ENCODE measurements around the gene ADCYAP1R1.

ADCYAP1R1 gene

DNA sequence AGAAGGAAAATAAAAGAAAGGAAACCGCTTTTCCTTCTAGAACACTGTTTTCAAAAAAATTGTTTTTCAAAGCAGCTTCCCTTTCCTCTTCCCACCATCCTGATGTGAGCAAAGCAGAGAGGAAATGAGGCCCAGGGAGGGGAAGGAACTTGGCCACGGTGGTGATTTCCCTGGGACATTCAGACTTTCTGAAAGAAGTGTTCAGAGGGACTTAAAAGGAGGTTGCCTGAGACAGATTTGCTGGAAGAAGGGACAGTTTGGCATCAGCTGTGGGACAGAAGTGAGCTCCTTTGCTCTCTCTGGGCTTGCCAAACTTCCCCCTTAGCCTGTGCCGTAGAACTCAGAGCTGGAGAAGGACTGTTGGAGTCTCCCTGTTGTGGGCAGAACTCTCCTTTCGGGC lies 30.3 kb downstream of the ADCYAP1R1 start:
- Histone ChIP-seq H3K4me1 (ENCODE audit: control insufficient read depth in 1 of 2, insufficient read depth in 2 of 2, low read length in 2 of 2) (no peaks in the 10 kb centered on the region), H3K36me3 (ENCODE audit: control insufficient read depth in 1 of 2, insufficient read depth in 2 of 2, low read length in 2 of 2) (no peaks in the 10 kb centered on the region), H3K4me3 (ENCODE audit: low read depth in 1 of 2, low read length in 2 of 2) (no peak overlapping the region), H3K9me3 (ENCODE audit: control insufficient read depth in 1 of 2, low read length in 2 of 2) (no peaks in the 10 kb centered on the region), H3K27ac (ENCODE audit: low read depth, low read length) (no peak overlapping the region), H3K27me3 (ENCODE audit: control insufficient read depth in 1 of 2, insufficient read depth in 2 of 2, low read length in 2 of 2) (no peaks in the 10 kb centered on the region), H3K9ac (ENCODE audit: low read depth in 1 of 2, low read length in 2 of 2) (no peak overlapping the region)

DNA sequence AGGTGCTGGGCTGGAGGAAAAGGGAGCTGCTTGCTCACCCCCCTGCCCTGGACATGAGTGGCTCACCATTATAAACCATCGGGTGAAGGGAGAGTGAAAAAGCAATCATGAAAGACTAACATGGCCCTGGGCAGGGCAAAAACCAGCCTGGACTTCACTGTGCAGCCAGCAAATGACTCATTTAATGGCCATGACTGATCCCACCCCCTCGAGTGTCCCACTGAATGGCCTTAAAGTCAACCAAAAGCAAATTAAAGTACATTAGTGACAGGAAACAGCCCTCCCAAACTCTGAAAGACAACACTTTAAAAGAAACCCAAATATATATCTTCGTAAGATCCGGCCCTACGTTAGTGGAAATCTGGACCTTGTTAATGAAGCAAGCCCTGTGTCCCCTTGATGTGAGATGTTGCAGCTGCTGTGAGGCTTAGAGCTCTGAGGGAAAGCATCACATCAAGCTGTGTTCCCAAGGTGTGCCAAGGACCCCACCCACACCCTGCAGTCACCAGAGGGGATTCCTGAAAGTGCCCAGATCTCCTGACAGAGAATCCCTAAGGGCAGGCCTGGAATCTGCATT lies 31.2 kb downstream of the ADCYAP1R1 start:
- H3K4me1 ChIP-seq (ENCODE audit: control insufficient read depth in 1 of 2, insufficient read depth in 2 of 2, low read length in 2 of 2) = no peaks in the 10 kb centered on the region
- H3K9ac ChIP-seq (ENCODE audit: low read depth in 1 of 2, low read length in 2 of 2) = no peak overlapping the region
- no peak overlapping the region for H3K4me3 ChIP-seq (ENCODE audit: low read depth in 1 of 2, low read length in 2 of 2)
- no peaks in the 10 kb centered on the region for H3K36me3 ChIP-seq (ENCODE audit: control insufficient read depth in 1 of 2, insufficient read depth in 2 of 2, low read length in 2 of 2)
- H3K27me3 ChIP-seq (ENCODE audit: control insufficient read depth in 1 of 2, insufficient read depth in 2 of 2, low read length in 2 of 2) = no peaks in the 10 kb centered on the region
- H3K9me3 ChIP-seq (ENCODE audit: control insufficient read depth in 1 of 2, low read length in 2 of 2) = no peaks in the 10 kb centered on the region
- H3K27ac ChIP-seq (ENCODE audit: low read depth, low read length) = no peak overlapping the region

DNA sequence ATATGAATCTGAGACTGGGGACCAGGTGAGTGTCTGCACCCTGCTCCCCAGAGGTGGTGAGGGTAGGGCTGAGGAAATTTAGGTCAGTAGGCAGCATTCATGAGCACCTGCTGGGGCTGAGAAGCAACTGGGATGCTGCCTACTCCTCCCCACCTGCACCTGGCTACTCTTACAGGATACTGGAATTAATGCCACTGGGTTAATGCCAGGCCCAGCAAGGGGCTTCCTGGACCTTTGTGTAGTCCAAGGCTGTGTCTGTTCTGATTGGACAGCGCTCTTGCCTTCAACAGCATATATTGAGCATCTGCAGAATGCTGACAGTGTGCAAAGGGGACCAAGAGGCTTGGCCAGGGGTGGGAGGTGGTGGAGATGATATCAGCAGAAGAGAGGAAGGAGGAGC lies 32.1 kb downstream of the ADCYAP1R1 start:
- H3K27ac ChIP-seq (ENCODE audit: low read depth, low read length) = no peak overlapping the region
- H3K4me3 ChIP-seq (ENCODE audit: low read depth in 1 of 2, low read length in 2 of 2) = no peak overlapping the region
- H3K4me1 ChIP-seq (ENCODE audit: control insufficient read depth in 1 of 2, insufficient read depth in 2 of 2, low read length in 2 of 2) = no peaks in the 10 kb centered on the region
- no peak overlapping the region for H3K9ac ChIP-seq (ENCODE audit: low read depth in 1 of 2, low read length in 2 of 2)
- no peaks in the 10 kb centered on the region for H3K27me3 ChIP-seq (ENCODE audit: control insufficient read depth in 1 of 2, insufficient read depth in 2 of 2, low read length in 2 of 2)
- H3K36me3 ChIP-seq (ENCODE audit: control insufficient read depth in 1 of 2, insufficient read depth in 2 of 2, low read length in 2 of 2) = no peaks in the 10 kb centered on the region
- no peaks in the 10 kb centered on the region for H3K9me3 ChIP-seq (ENCODE audit: control insufficient read depth in 1 of 2, low read length in 2 of 2)

DNA sequence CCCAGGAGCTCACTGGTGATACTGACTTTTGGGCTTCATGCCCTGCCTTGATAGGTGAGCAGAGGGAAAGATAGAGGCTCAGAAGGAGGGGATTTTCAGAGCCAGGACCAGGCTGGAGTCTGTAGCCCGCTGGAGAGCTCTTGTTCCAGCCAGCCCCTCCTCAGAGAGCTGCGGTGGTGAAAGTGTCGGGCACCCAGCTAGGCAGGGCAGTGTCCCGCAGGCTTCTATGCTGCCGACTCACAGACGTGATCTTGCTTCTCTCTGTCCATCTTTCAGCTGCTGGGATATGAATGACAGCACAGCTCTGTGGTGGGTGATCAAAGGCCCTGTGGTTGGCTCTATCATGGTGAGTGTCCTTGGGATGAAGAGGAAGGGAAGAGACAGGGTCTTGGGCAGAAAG lies 35.2 kb downstream of the ADCYAP1R1 start:
- no peaks in the 10 kb centered on the region for H3K4me1 ChIP-seq (ENCODE audit: control insufficient read depth in 1 of 2, insufficient read depth in 2 of 2, low read length in 2 of 2)
- no peak overlapping the region for H3K27ac ChIP-seq (ENCODE audit: low read depth, low read length)

DNA sequence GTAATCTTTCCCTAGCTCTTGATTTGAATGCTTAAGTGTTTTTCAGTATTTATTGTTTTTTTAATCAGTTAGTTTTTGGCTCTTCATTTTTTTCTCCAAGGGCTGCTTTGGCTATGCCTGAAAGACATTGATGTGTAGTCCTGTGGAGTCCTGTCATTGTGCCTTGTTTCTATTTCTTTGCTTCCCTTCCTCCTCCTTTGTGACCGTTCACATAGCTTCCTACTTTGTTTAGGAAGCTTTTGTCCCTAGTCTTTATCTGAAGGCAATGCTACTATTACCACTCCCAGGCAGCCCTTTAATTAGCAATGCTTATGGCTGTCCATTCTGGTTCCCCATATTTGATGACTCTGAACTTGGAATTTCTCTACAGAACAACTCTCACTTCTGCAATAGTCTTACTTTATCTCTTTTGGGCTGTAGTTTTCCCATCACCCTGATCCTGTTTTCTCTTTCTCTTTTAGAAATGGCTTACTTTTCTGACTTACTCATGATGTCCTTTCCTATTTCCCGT lies 39.9 kb downstream of the ADCYAP1R1 start:
- H3K4me1 ChIP-seq (ENCODE audit: control insufficient read depth in 1 of 2, insufficient read depth in 2 of 2, low read length in 2 of 2) = no peaks in the 10 kb centered on the region
- no peak overlapping the region for H3K4me3 ChIP-seq (ENCODE audit: low read depth in 1 of 2, low read length in 2 of 2)
- no peak overlapping the region for H3K9ac ChIP-seq (ENCODE audit: low read depth in 1 of 2, low read length in 2 of 2)
- H3K27ac ChIP-seq (ENCODE audit: low read depth, low read length) = no peak overlapping the region
- no peaks in the 10 kb centered on the region for H3K9me3 ChIP-seq (ENCODE audit: control insufficient read depth in 1 of 2, low read length in 2 of 2)
- no peaks in the 10 kb centered on the region for H3K36me3 ChIP-seq (ENCODE audit: control insufficient read depth in 1 of 2, insufficient read depth in 2 of 2, low read length in 2 of 2)
- H3K27me3 ChIP-seq (ENCODE audit: control insufficient read depth in 1 of 2, insufficient read depth in 2 of 2, low read length in 2 of 2) = peaks cover 0 to 3% of the 10 kb centered on the region in 2 donors

More for the DNA sequence above, 35.2 kb downstream of the ADCYAP1R1 start:
- Histone ChIP-seq H3K9me3 (ENCODE audit: control insufficient read depth in 1 of 2, low read length in 2 of 2) (no peaks in the 10 kb centered on the region), H3K36me3 (ENCODE audit: control insufficient read depth in 1 of 2, insufficient read depth in 2 of 2, low read length in 2 of 2) (no peaks in the 10 kb centered on the region), H3K9ac (ENCODE audit: low read depth in 1 of 2, low read length in 2 of 2) (no peak overlapping the region), H3K4me3 (ENCODE audit: low read depth in 1 of 2, low read length in 2 of 2) (no peak overlapping the region), H3K27me3 (ENCODE audit: control insufficient read depth in 1 of 2, insufficient read depth in 2 of 2, low read length in 2 of 2) (no peaks in the 10 kb centered on the region)

DNA sequence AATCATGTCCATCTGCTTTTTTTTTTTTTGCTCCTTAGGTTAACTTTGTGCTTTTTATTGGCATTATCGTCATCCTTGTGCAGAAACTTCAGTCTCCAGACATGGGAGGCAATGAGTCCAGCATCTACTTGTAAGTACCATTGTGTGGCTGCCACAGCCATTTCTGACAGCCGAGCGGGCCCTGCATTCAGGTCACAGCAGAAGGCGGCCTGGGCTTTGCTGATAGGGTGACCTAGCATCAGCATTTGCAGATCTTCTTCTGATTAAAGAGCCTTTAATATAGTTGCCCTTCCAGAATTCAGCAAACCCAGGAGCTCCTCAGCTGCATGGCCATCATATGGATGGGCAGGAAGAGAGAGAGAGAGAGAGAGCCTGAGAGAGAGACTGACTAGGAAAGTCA lies 40.5 kb downstream of the ADCYAP1R1 start:
- no peak overlapping the region for H3K9ac ChIP-seq (ENCODE audit: low read depth in 1 of 2, low read length in 2 of 2)
- H3K36me3 ChIP-seq (ENCODE audit: control insufficient read depth in 1 of 2, insufficient read depth in 2 of 2, low read length in 2 of 2) = no peaks in the 10 kb centered on the region
- H3K9me3 ChIP-seq (ENCODE audit: control insufficient read depth in 1 of 2, low read length in 2 of 2) = no peaks in the 10 kb centered on the region
- no peak overlapping the region for H3K4me3 ChIP-seq (ENCODE audit: low read depth in 1 of 2, low read length in 2 of 2)
- no peak overlapping the region for H3K27ac ChIP-seq (ENCODE audit: low read depth, low read length)
- H3K4me1 ChIP-seq (ENCODE audit: control insufficient read depth in 1 of 2, insufficient read depth in 2 of 2, low read length in 2 of 2) = no peaks in the 10 kb centered on the region
- H3K27me3 ChIP-seq (ENCODE audit: control insufficient read depth in 1 of 2, insufficient read depth in 2 of 2, low read length in 2 of 2) = peaks cover 0 to 3% of the 10 kb centered on the region in 2 donors

DNA sequence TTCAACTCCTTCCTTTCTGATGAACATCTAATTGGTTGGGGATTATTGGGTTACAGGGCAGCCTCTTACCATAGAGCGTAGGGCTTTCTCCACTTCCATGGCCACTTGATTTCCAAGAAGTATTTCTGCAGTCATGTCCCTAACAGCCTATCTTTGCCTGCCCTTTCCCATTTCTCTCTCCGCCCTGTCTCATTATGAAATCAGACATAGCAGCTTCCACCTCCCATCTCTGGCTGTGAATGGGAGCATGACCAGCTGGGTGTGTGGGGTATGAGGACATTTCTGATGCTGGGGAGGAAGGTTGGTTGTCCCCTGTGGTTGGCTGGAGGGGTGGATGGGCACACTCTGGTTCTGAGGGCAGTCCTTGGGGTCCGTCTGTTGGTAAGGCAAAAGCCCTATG lies 41.2 kb downstream of the ADCYAP1R1 start:
- H3K4me1 ChIP-seq (ENCODE audit: control insufficient read depth in 1 of 2, insufficient read depth in 2 of 2, low read length in 2 of 2) = no peaks in the 10 kb centered on the region
- peaks cover 0 to 3% of the 10 kb centered on the region in 2 donors for H3K27me3 ChIP-seq (ENCODE audit: control insufficient read depth in 1 of 2, insufficient read depth in 2 of 2, low read length in 2 of 2)
- no peak overlapping the region for H3K4me3 ChIP-seq (ENCODE audit: low read depth in 1 of 2, low read length in 2 of 2)
- no peaks in the 10 kb centered on the region for H3K36me3 ChIP-seq (ENCODE audit: control insufficient read depth in 1 of 2, insufficient read depth in 2 of 2, low read length in 2 of 2)
- no peak overlapping the region for H3K9ac ChIP-seq (ENCODE audit: low read depth in 1 of 2, low read length in 2 of 2)
- no peak overlapping the region for H3K27ac ChIP-seq (ENCODE audit: low read depth, low read length)
- H3K9me3 ChIP-seq (ENCODE audit: control insufficient read depth in 1 of 2, low read length in 2 of 2) = no peaks in the 10 kb centered on the region

DNA sequence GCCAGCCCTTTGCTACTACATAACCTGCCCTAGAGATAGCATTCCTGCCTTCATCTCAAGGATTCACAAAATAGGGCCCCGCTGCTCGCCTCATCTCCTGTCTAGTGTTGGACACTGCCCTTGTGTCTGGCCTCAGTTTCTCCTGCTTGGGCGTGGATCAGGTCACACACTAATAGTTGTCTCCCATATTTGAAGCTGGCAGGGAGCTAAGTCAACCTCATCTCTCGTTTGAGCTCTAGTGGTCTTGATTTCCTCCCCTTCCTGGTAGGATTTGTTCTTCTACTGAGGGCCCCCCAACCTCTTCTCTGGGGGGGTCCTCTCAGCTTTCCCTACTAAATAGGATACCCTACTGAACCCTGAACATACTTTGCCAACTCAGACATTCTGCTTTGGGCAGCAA lies 42.2 kb downstream of the ADCYAP1R1 start:
- no peak overlapping the region for H3K27ac ChIP-seq (ENCODE audit: low read depth, low read length)
- H3K27me3 ChIP-seq (ENCODE audit: control insufficient read depth in 1 of 2, insufficient read depth in 2 of 2, low read length in 2 of 2) = peaks cover 0 to 3% of the 10 kb centered on the region in 2 donors
- no peaks in the 10 kb centered on the region for H3K9me3 ChIP-seq (ENCODE audit: control insufficient read depth in 1 of 2, low read length in 2 of 2)
- H3K36me3 ChIP-seq (ENCODE audit: control insufficient read depth in 1 of 2, insufficient read depth in 2 of 2, low read length in 2 of 2) = no peaks in the 10 kb centered on the region
- no peak overlapping the region for H3K9ac ChIP-seq (ENCODE audit: low read depth in 1 of 2, low read length in 2 of 2)
- no peaks in the 10 kb centered on the region for H3K4me1 ChIP-seq (ENCODE audit: control insufficient read depth in 1 of 2, insufficient read depth in 2 of 2, low read length in 2 of 2)
- no peak overlapping the region for H3K4me3 ChIP-seq (ENCODE audit: low read depth in 1 of 2, low read length in 2 of 2)

DNA sequence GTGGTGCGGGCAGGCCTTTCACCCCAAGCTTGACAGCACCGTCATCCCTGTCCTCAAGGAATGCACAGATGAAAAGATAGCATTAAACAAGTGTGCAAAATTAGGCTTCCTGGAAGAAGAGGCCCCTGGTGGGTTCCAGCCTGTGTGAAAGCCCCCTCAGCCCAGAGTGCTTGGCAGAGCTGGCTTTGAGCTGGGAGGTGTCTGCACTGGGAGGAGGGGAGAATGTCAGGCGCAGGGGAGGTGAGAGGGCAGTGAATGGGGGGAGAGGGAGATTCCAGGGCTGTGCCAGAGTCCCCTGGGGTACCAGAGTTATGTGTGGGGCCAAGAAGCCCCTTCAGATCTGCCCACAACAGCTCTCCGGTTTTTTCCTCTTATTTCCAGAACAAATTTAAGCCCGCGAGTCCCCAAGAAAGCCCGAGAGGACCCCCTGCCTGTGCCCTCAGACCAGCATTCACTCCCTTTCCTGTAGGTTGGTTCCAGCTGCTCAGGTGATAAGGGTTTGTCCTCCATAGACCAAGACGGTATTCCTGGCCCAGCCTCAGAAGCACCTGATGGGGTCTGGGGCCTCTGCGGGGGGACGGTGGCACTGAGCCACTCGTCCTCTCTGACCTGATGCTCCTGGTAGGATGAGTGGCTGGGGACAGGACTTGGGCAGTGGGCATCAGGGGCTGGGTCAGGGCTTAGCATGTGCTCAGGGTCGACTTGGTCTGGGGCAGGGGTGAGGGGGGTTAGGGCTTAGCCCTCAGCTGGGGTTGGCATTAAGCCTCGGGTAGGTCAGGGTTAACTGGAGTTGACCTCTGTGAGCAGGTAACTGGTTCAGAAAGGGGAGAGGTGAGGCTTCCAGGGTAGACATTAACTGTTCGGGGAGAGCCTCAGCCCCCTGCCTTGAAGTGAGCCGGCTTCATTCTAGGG lies 43.4 kb downstream of the ADCYAP1R1 start:
- Histone ChIP-seq H3K36me3 (ENCODE audit: control insufficient read depth in 1 of 2, insufficient read depth in 2 of 2, low read length in 2 of 2) (no peaks in the 10 kb centered on the region), H3K4me3 (ENCODE audit: low read depth in 1 of 2, low read length in 2 of 2) (no peak overlapping the region)

DNA sequence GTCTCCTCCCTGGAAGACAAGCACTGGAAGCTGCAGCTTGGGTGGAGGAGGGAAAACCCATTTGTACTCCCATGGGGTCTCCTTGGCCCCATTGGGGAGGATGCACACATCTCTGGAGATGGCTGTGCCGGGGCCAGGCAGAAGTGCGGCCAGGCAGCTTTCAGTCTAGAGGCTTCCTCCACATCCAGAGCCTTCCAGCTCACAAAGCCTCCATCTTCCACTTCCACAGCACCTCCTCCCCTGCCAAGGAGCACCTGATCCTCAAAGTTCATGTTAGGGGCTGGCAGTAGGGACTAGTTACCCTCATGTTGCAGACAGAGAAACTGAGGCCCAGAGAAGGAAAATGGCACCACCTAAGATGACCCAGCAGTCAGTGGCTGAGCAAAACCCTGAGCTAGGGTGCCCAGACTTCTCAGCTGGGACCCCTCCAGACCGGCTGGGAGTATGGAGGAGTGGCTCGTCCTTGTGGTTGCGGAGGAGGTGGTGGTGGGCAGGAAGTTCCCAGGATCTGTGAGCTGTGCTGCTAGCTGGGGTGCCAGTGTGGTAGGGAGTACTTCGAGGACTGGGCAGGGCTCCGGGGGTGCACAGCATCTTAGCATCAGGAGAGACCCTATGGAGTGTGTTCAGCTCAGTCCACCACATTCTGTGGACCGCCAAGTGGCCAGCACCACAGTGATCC lies 44.2 kb downstream of the ADCYAP1R1 start:
- no peak overlapping the region for H3K27ac ChIP-seq (ENCODE audit: low read depth, low read length)
- H3K4me1 ChIP-seq (ENCODE audit: control insufficient read depth in 1 of 2, insufficient read depth in 2 of 2, low read length in 2 of 2) = no peaks in the 10 kb centered on the region
- H3K4me3 ChIP-seq (ENCODE audit: low read depth in 1 of 2, low read length in 2 of 2) = no peak overlapping the region
- H3K27me3 ChIP-seq (ENCODE audit: control insufficient read depth in 1 of 2, insufficient read depth in 2 of 2, low read length in 2 of 2) = peaks cover 0 to 3% of the 10 kb centered on the region in 2 donors
- no peak overlapping the region for H3K9ac ChIP-seq (ENCODE audit: low read depth in 1 of 2, low read length in 2 of 2)
- H3K9me3 ChIP-seq (ENCODE audit: control insufficient read depth in 1 of 2, low read length in 2 of 2) = no peaks in the 10 kb centered on the region
- H3K36me3 ChIP-seq (ENCODE audit: control insufficient read depth in 1 of 2, insufficient read depth in 2 of 2, low read length in 2 of 2) = no peaks in the 10 kb centered on the region

More for the DNA sequence above, 43.4 kb downstream of the ADCYAP1R1 start:
- Histone ChIP-seq H3K9ac (ENCODE audit: low read depth in 1 of 2, low read length in 2 of 2) (no peak overlapping the region), H3K27ac (ENCODE audit: low read depth, low read length) (no peak overlapping the region), H3K9me3 (ENCODE audit: control insufficient read depth in 1 of 2, low read length in 2 of 2) (no peaks in the 10 kb centered on the region), H3K27me3 (ENCODE audit: control insufficient read depth in 1 of 2, insufficient read depth in 2 of 2, low read length in 2 of 2) (peaks cover 0 to 3% of the 10 kb centered on the region in 2 donors), H3K4me1 (ENCODE audit: control insufficient read depth in 1 of 2, insufficient read depth in 2 of 2, low read length in 2 of 2) (no peaks in the 10 kb centered on the region)
